ENCODE results near the gene LYPD6.

LYPD6 gene

GRCh38 chr2:149310349-149310748, 20.0 kb upstream of the LYPD6 start:
- no peak for TF ChIP-seq OSR1 (CRISPR knock-in tag; IDR thresholded peaks at IDR 0.05)
- no peak for TF ChIP-seq SNAI2 (CRISPR knock-in tag; IDR thresholded peaks at IDR 0.05)
- no peak for TF ChIP-seq ARNTL (CRISPR knock-in tag; IDR thresholded peaks at IDR 0.05; ENCODE audit: borderline replicate concordance, low read depth)
- TF ChIP-seq ZNF70 (CRISPR knock-in tag; IDR thresholded peaks at IDR 0.05): no peak
- no peak for TF ChIP-seq POU6F1 (CRISPR knock-in tag; IDR thresholded peaks at IDR 0.05; ENCODE audit: borderline replicate concordance, low read depth)
- no peak for TF ChIP-seq CREB5 (CRISPR knock-in tag; IDR thresholded peaks at IDR 0.05; ENCODE audit: low read depth)
- no peak for TF ChIP-seq ZNF565 (CRISPR knock-in tag; conservative IDR thresholded peaks at IDR 0.05; ENCODE audit: low read depth)
- no peak for TF ChIP-seq CSRNP3 (CRISPR knock-in tag; IDR thresholded peaks at IDR 0.05)
- ATAC-seq: no peak

DNA sequence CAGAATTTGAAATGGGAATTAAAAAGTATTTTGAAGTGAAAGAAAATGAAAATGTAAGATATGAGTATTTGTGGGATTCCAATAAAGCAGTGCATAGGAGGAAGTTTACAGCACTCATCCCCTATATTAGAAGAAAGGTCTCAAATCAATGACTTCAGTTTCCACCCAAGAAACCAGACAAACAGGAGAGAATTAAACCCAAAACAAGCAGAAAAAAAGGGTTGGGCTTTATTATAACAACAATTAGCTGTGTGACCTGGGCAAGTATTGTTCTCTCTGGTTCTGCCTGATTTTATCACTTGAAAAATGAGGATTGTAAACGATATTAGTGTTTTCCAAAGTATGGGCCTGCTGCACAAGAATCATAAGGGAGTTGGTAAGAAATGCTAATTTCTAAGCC, 18.3 kb upstream of the LYPD6 start:
- ATAC-seq: no peak
- TF ChIP-seq ARNTL (CRISPR knock-in tag; IDR thresholded peaks at IDR 0.05; ENCODE audit: borderline replicate concordance, low read depth) (no peak), TOX (CRISPR knock-in tag; IDR thresholded peaks at IDR 0.05; ENCODE audit: borderline replicate concordance) (no peak), ZC3H10 (CRISPR knock-in tag; IDR thresholded peaks at IDR 0.05) (no peak), ZNF565 (CRISPR knock-in tag; conservative IDR thresholded peaks at IDR 0.05; ENCODE audit: low read depth) (no peak), OSR1 (CRISPR knock-in tag; IDR thresholded peaks at IDR 0.05) (no peak), TCF4 (CRISPR knock-in tag; IDR thresholded peaks at IDR 0.05; ENCODE audit: borderline replicate concordance) (no peak), PPARA (CRISPR knock-in tag; IDR thresholded peaks at IDR 0.05; ENCODE audit: borderline replicate concordance) (no peak), ZFP30 (CRISPR knock-in tag; IDR thresholded peaks at IDR 0.05) (no peak), SNAI2 (CRISPR knock-in tag; IDR thresholded peaks at IDR 0.05) (no peak), CREB5 (CRISPR knock-in tag; IDR thresholded peaks at IDR 0.05; ENCODE audit: low read depth) (no peak), ISL1 (CRISPR knock-in tag; IDR thresholded peaks at IDR 0.05) (no peak), ZNF70 (CRISPR knock-in tag; IDR thresholded peaks at IDR 0.05) (no peak), ZFP3 (CRISPR knock-in tag; IDR thresholded peaks at IDR 0.05) (no peak), CSDC2 (CRISPR knock-in tag; IDR thresholded peaks at IDR 0.05) (no peak), CSRNP3 (CRISPR knock-in tag; IDR thresholded peaks at IDR 0.05) (no peak), RARB (CRISPR knock-in tag; IDR thresholded peaks at IDR 0.05) (no peak)

DNA sequence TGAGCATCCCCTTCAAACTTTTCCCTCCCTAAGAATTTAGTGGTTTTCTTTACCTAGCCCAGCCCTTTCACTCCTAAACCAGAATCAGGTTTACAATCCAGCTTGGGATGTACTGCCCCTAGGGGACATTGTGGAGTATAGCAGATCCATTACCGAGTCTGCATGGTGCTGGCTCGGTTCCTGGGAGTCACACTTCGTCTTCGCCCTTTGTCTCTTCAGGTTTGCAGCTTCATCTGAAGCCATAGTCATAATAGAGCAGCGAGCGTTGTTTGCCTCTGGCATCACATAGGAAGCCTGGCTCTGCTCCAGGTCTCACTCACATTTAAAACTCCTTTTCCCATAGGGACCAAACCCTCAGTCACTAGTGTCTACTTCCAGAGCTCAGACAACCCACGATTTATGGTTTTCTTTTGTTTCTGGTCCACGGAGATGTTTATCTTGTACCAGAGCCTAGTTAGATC, 16.8 kb upstream of the LYPD6 start:
- peak; percentile 95 for ATAC-seq
- TF ChIP-seq TOX (CRISPR knock-in tag; IDR thresholded peaks at IDR 0.05; ENCODE audit: borderline replicate concordance) (no peak), ARNTL (CRISPR knock-in tag; IDR thresholded peaks at IDR 0.05; ENCODE audit: borderline replicate concordance, low read depth) (no peak), TCF4 (CRISPR knock-in tag; IDR thresholded peaks at IDR 0.05; ENCODE audit: borderline replicate concordance) (no peak), SNAI2 (CRISPR knock-in tag; IDR thresholded peaks at IDR 0.05) (no peak), CREB5 (CRISPR knock-in tag; IDR thresholded peaks at IDR 0.05; ENCODE audit: low read depth) (no peak), ESRRG (CRISPR knock-in tag; IDR thresholded peaks at IDR 0.05) (no peak), ZNF70 (CRISPR knock-in tag; IDR thresholded peaks at IDR 0.05) (no peak), CSRNP3 (CRISPR knock-in tag; IDR thresholded peaks at IDR 0.05) (no peak), ZFP30 (CRISPR knock-in tag; IDR thresholded peaks at IDR 0.05) (no peak), GLIS3 (CRISPR knock-in tag; IDR thresholded peaks at IDR 0.05) (no peak), POU6F1 (CRISPR knock-in tag; IDR thresholded peaks at IDR 0.05; ENCODE audit: borderline replicate concordance, low read depth) (no peak), ISL1 (CRISPR knock-in tag; IDR thresholded peaks at IDR 0.05) (no peak), PPARA (CRISPR knock-in tag; IDR thresholded peaks at IDR 0.05; ENCODE audit: borderline replicate concordance) (no peak), ZNF565 (CRISPR knock-in tag; conservative IDR thresholded peaks at IDR 0.05; ENCODE audit: low read depth) (no peak), ZC3H10 (CRISPR knock-in tag; IDR thresholded peaks at IDR 0.05) (no peak), PATZ1 (CRISPR knock-in tag; IDR thresholded peaks at IDR 0.05; ENCODE audit: borderline replicate concordance) (no peak), RARB (CRISPR knock-in tag; IDR thresholded peaks at IDR 0.05) (no peak)

Measured in SK-N-SH treated with all-trans-retinoic acid at 6 μM for 48 hours (cell line).